ENCODE measurements around the gene SCOC. TPM values are rescaled to one million over a fixed set of nuclear protein-coding genes. Genes with fewer than 3 reads are reported as not detected.

SCOC gene
- total and polyA plus RNA-seq, 10 of the 15 experiments (the other 5 are each of a cell fraction or from before 2014, with no cell fraction given), result 28.2 to 154 (median 54.0) TPM

DNA sequence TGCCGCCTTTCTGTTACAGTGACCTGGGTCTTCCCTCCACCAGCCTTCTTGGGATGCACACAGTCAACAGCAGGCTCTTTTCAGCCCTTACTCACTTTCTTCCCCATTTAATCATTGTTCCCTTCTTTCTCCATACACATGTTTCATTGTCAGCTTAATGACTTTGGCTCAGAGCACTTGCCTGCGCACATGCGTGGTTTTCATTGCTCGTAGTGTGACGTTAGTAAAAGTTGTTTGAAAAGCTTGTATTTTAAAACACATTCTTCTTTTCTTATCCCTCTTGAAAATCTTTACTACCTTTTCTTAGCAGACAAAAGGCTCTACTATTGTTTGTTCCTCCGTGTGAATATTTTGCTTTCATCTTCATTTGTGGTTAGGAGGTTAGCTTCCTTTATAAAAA lies 19.7 kb upstream of the SCOC start (continued):
- TF ChIP-seq, protein P1, sequence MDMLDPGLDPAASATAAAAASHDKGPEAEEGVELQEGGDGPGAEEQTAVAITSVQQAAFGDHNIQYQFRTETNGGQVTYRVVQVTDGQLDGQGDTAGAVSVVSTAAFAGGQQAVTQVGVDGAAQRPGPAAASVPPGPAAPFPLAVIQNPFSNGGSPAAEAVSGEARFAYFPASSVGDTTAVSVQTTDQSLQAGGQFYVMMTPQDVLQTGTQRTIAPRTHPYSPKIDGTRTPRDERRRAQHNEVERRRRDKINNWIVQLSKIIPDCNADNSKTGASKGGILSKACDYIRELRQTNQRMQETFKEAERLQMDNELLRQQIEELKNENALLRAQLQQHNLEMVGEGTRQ (IDR thresholded peaks at IDR 0.05; ENCODE audit: borderline replicate concordance, low read depth, low read length), result no peak
- TF ChIP-seq SIX5 (IDR thresholded peaks at IDR 0.05; ENCODE audit: low read depth, low read length, severe bottlenecking) (no peak), DPF2 (IDR thresholded peaks at IDR 0.05) (no peak), NR2C1 (IDR thresholded peaks at IDR 0.05) (no peak)

DNA sequence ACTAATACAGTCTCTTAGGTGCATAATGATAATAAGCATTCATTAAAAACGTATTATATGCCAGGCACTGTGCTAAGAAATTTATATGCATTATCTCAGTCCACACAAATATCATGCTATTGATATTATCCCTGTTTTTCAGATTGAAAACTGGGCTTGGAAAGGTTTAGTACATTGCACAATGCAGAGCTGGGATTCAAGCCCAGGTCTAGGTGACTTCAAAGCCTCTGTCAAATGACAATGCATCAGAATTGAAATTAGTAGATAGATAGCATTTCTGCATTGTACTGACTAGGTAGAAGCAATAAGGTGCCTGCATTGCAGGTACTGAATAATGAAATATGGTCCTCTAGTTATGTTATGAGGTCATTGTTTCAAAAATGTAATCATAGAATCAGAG lies 18.2 kb upstream of the SCOC start:
- in situ Hi-C loops (cut with MboI), result loop anchor here (5.0 kb wide), 1 partner anchor 257 kb away; no protein-coding TSS in a partner anchor
- ATAC-seq (no peak), DNase-seq (ENCODE audit: low read depth, low spot score) (no peak), FAIRE-seq (no peak)
- Histone ChIP-seq H3K9me3 (replicated peaks; ENCODE audit: control insufficient read depth, insufficient read depth, low read length) (no peaks in the 10 kb centered on the region), H4K20me1 (ENCODE audit: control insufficient read depth, insufficient read depth) (no peaks in the 10 kb centered on the region), H3K79me2 (ENCODE audit: control insufficient read depth, insufficient read depth, low read length) (no peaks in the 10 kb centered on the region), H3K4me1 (ENCODE audit: control insufficient read depth, insufficient read depth, low read length) (no peaks in the 10 kb centered on the region), H3K36me3 (ENCODE audit: control insufficient read depth in 2 of 2, insufficient read depth in 2 of 2, low read length in 1 of 2) (no peaks in the 10 kb centered on the region), H3K27ac (ENCODE audit: control insufficient read depth, insufficient read depth) (no peak overlapping the region), H3K27me3 (replicated peaks in 1 of 2; ENCODE audit: control insufficient read depth in 2 of 2, insufficient read depth in 2 of 2, low read length in 1 of 2) (no peaks in the 10 kb centered on the region), H2AFZ (ENCODE audit: control insufficient read depth, low read depth, low read length) (no peak overlapping the region), H3K4me3 (no peak overlapping the region), H3K4me2 (ENCODE audit: control insufficient read depth, insufficient read depth) (no peak overlapping the region), H3K9ac (ENCODE audit: control insufficient read depth, insufficient read depth, low read length) (no peak overlapping the region)
- no peak for TF ChIP-seq PAX8 (IDR thresholded peaks at IDR 0.05)
- TF ChIP-seq DPF2 (IDR thresholded peaks at IDR 0.05), result no peak
- TF ChIP-seq MYC (IDR thresholded peaks at IDR 0.05; ENCODE audit: insufficient read depth, insufficient read length, insufficient replicate concordance, low read length, severe bottlenecking), result no peak
- TF ChIP-seq PAX5 (IDR thresholded peaks at IDR 0.05; ENCODE audit: borderline replicate concordance, low read depth, low read length), result no peak
- TF ChIP-seq LARP7 (IDR thresholded peaks at IDR 0.05), result no peak
- TF ChIP-seq, protein P2, sequence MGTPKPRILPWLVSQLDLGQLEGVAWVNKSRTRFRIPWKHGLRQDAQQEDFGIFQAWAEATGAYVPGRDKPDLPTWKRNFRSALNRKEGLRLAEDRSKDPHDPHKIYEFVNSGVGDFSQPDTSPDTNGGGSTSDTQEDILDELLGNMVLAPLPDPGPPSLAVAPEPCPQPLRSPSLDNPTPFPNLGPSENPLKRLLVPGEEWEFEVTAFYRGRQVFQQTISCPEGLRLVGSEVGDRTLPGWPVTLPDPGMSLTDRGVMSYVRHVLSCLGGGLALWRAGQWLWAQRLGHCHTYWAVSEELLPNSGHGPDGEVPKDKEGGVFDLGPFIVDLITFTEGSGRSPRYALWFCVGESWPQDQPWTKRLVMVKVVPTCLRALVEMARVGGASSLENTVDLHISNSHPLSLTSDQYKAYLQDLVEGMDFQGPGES (IDR thresholded peaks at IDR 0.05), result no peak
- no peak for TF ChIP-seq NR2F1 (conservative IDR thresholded peaks at IDR 0.05)
- TF ChIP-seq SREBF1 (IDR thresholded peaks at IDR 0.05; ENCODE audit: low read length), result no peak
- no peak for TF ChIP-seq BHLHE40 (IDR thresholded peaks at IDR 0.05; ENCODE audit: borderline replicate concordance in 1 of 2, low read depth in 2 of 2, low read length in 1 of 2)
- no peak for TF ChIP-seq NBN (IDR thresholded peaks at IDR 0.05)
- no peak for TF ChIP-seq GABPA (IDR thresholded peaks at IDR 0.05; ENCODE audit: low read depth)
- ChIA-PET RAD21 (ENCODE audit: unreplicated experiment) (no interaction called here), SMC1A (ENCODE audit: uncharacterized antibody, unreplicated experiment) (no interaction called here), CTCF (no interaction called here), POLR2A (no interaction called here)
- intact Hi-C loops (cut with micrococcal nuclease; ENCODE audit: unreplicated experiment), result no loop called here
- no TSS peak for BruUV-seq (replicated peaks)
- WGBS (ENCODE audit: insufficient coverage, insufficient replicate concordance, low lambda C conversion rate, missing lambda C conversion rate), result 5% methylated on average over 1 of the region's 1 CpG

Data from GM12878 (cell line).